H9 (cell line): ENCODE measurements around the gene SCARB2. TPM values are rescaled to one million over a fixed set of nuclear protein-coding genes. Genes with fewer than 3 reads are reported as not detected.

ENCODE experiments used
- DNase-seq: peaks from one replicate; pipeline ENCODE4 v3.0.0-alpha.2; 2017
- H2AFZ ChIP-seq: one replicate; pipeline ENCODE4 v1.6.1; 2013; ENCODE audit warnings: mild to moderate bottlenecking, low read length, control low read depth, moderate library complexity
- H2AK5ac ChIP-seq: 2 replicates; pipeline ENCODE4 v1.6.1; 2013; ENCODE audit warnings: low read length, control low read depth, mixed read lengths; ENCODE audit not compliant: insufficient read length
- H2BK120ac ChIP-seq: one replicate; pipeline ENCODE4 v1.6.1; 2013; ENCODE audit warnings: low read depth, mild to moderate bottlenecking, low read length, control low read depth, inconsistent platforms; ENCODE audit not compliant: poor library complexity, severe bottlenecking
- H2BK12ac ChIP-seq: 2 replicates; pipeline ENCODE4 v1.6.1; 2013; ENCODE audit warnings: low read length, control low read depth, mixed read lengths, low read depth; ENCODE audit not compliant: insufficient read length
- H2BK15ac ChIP-seq: 2 replicates; pipeline ENCODE4 v1.6.1; 2013; ENCODE audit warnings: low read depth, low read length, control low read depth
- H2BK20ac ChIP-seq: one replicate; pipeline ENCODE4 v1.6.1; 2013; ENCODE audit warnings: low read depth, mild to moderate bottlenecking, low read length, control low read depth, inconsistent platforms; ENCODE audit not compliant: poor library complexity, severe bottlenecking
- H2BK5ac ChIP-seq: 2 replicates; pipeline ENCODE4 v1.6.1; 2013; ENCODE audit warnings: low read length, control low read depth, mixed read lengths; ENCODE audit not compliant: insufficient read length
- H3K14ac ChIP-seq: 2 replicates; pipeline ENCODE4 v1.6.1; 2013; ENCODE audit warnings: low read length, control low read depth; ENCODE audit not compliant: insufficient read depth
- H3K18ac ChIP-seq: 2 replicates; pipeline ENCODE4 v1.6.1; 2013; ENCODE audit warnings: low read depth, mild to moderate bottlenecking, mixed read lengths, low read length, control low read depth; ENCODE audit not compliant: insufficient read length
- H3K23ac ChIP-seq: 2 replicates; pipeline ENCODE4 v1.6.1; 2013; ENCODE audit warnings: low read length, control low read depth, mixed read lengths, low read depth; ENCODE audit not compliant: insufficient read length
- H3K23me2 ChIP-seq: 2 replicates; pipeline ENCODE4 v1.6.1; 2013; ENCODE audit warnings: low read depth, mild to moderate bottlenecking, mixed read lengths, low read length, control low read depth; ENCODE audit not compliant: insufficient read length, poor library complexity, severe bottlenecking
- H3K27ac ChIP-seq: 2 replicates; pipeline ENCODE4 v1.5.1; 2013; ENCODE audit warnings: low read length, control low read depth, mixed read lengths, low read depth; ENCODE audit not compliant: insufficient read length
- H3K27me3 ChIP-seq: 2 replicates; pipeline ENCODE4 v1.6.1; 2013; ENCODE audit warnings: low read length, control low read depth, inconsistent platforms; ENCODE audit not compliant: insufficient read depth
- H3K4ac ChIP-seq: 2 replicates; pipeline ENCODE4 v1.6.1; 2013; ENCODE audit warnings: low read depth, mild to moderate bottlenecking, control low read depth, inconsistent platforms, low read length, moderate library complexity
- H3K4me1 ChIP-seq: 2 replicates; pipeline ENCODE4 v1.6.1; 2013; ENCODE audit warnings: low read length, control low read depth, inconsistent platforms; ENCODE audit not compliant: insufficient read depth
- H3K4me2 ChIP-seq: 2 replicates; pipeline ENCODE4 v1.6.1; 2013; ENCODE audit warnings: low read length, control low read depth, mixed read lengths; ENCODE audit not compliant: insufficient read length, insufficient read depth
- H3K56ac ChIP-seq: 2 replicates; pipeline ENCODE4 v1.6.1; 2013; ENCODE audit warnings: low read depth, mild to moderate bottlenecking, mixed read lengths, low read length, control low read depth; ENCODE audit not compliant: insufficient read length
- H3K79me1 ChIP-seq: 2 replicates; pipeline ENCODE4 v1.6.1; 2013; ENCODE audit warnings: low read depth, mild to moderate bottlenecking, moderate library complexity, low read length, control low read depth, inconsistent platforms; ENCODE audit not compliant: insufficient read depth, poor library complexity, severe bottlenecking
- H3K79me2 ChIP-seq: 2 replicates; pipeline ENCODE4 v1.6.1; 2013; ENCODE audit warnings: low read length, control low read depth, inconsistent platforms; ENCODE audit not compliant: insufficient read depth
- H3K9ac ChIP-seq: 2 replicates; pipeline ENCODE4 v1.6.1; 2013; ENCODE audit warnings: low read length, control low read depth, mixed read lengths; ENCODE audit not compliant: insufficient read length; ENCODE audit errors: extremely low read depth
- H3K9me3 ChIP-seq: one replicate; pipeline ENCODE4 v1.6.1; 2013; ENCODE audit warnings: low read depth, low read length, inconsistent platforms; ENCODE audit not compliant: control insufficient read depth
- H3T11ph ChIP-seq: one replicate; pipeline ENCODE4 v1.6.1; 2013; ENCODE audit warnings: mild to moderate bottlenecking, low read length, control low read depth, inconsistent platforms
- H4K20me1 ChIP-seq: one replicate; pipeline ENCODE4 v1.6.1; 2013; ENCODE audit not compliant: control insufficient read depth, insufficient read length, insufficient read depth
- H4K5ac ChIP-seq: 2 replicates; pipeline ENCODE4 v1.6.1; 2013; ENCODE audit warnings: low read depth, mild to moderate bottlenecking, mixed read lengths, low read length, control low read depth; ENCODE audit not compliant: insufficient read length
- H4K8ac ChIP-seq: replicated peaks from 2 replicates; pipeline ENCODE4 v1.6.1; 2013; ENCODE audit warnings: low read length, control low read depth, mixed read lengths, low read depth; ENCODE audit not compliant: insufficient read length
- H4K91ac ChIP-seq: 2 replicates; pipeline ENCODE4 v1.6.1; 2013; ENCODE audit warnings: low read depth, mild to moderate bottlenecking, moderate library complexity, mixed read lengths, low read length, control low read depth; ENCODE audit not compliant: insufficient read length
- H3K27ac Mint-ChIP-seq, 3 experiments: 2 replicates in 2 of 3; 3 replicates in 1 of 3; pipeline ENCODE4 v1.8.0; 2020 to 2021; ENCODE audit warnings: mixed read lengths in 3 of 3, mild to moderate bottlenecking in 1 of 3, moderate library complexity in 1 of 3
- H3K27me3 Mint-ChIP-seq: 2 replicates; pipeline ENCODE4 v1.8.0; 2021; ENCODE audit warnings: low read depth, mild to moderate bottlenecking, moderate library complexity, mixed read lengths
- H3K36me3 Mint-ChIP-seq, 3 experiments: 2 replicates in 2 of 3; 3 replicates in 1 of 3; pipeline ENCODE4 v1.8.0; 2020 to 2021; ENCODE audit warnings: low read depth in 3 of 3, mixed read lengths in 3 of 3; ENCODE audit not compliant: insufficient read depth in 1 of 3
- H3K4me1 Mint-ChIP-seq, 2 experiments: 2 replicates each; pipeline ENCODE4 v1.8.0; 2020; ENCODE audit warnings: mixed read lengths in 2 of 2
- H3K4me3 Mint-ChIP-seq, 2 experiments: 2 replicates in 1 of 2; 3 replicates in 1 of 2; pipeline ENCODE4 v1.8.0; 2020 to 2021; ENCODE audit warnings: mild to moderate bottlenecking in 2 of 2, mixed read lengths in 2 of 2, moderate library complexity in 1 of 2
- H3K9me3 Mint-ChIP-seq, 2 experiments: 2 replicates in 1 of 2; 3 replicates in 1 of 2; pipeline ENCODE4 v1.8.0; 2020; ENCODE audit warnings: mild to moderate bottlenecking in 2 of 2, mixed read lengths in 2 of 2, moderate library complexity in 1 of 2
- CTCF ChIP-seq: fragments of 200-600 bp; sonication (generic); conservative IDR thresholded peaks from 3 replicates; pipeline ENCODE4 v1.8.0; 2021; ENCODE audit warnings: antibody characterized with exemption, mild to moderate bottlenecking
- WGBS: extraction: QIAGEN DNeasy Blood & Tissue Kit; methylation state at CpG from one replicate; pipeline ENCODE4 v1.1.7; 2013; ENCODE audit warnings: missing lambda C conversion rate, low lambda C conversion rate, mixed read lengths; ENCODE audit not compliant: insufficient read length; ENCODE audit errors: extremely low coverage; 5-methylcytosine and 5-hydroxymethylcytosine counted together
- total RNA-seq: library from RNA; stranded (reverse); gene quantifications from 2 replicates; pipeline ENCODE4 v1.2.1, GENCODE V29; 2021

SCARB2 gene
- total RNA-seq, 1 experiment from 2014 or later = 36.4 TPM

- Histone ChIP-seq H3K27ac (no peak overlapping the region), H3K79me1 (no peaks in the 10 kb centered on the region), H3K14ac (no peak overlapping the region), H4K5ac (no peak overlapping the region), H2BK120ac (no peak overlapping the region), H3K4me2 (no peak overlapping the region), H3K27me3 (no peaks in the 10 kb centered on the region), H2BK12ac (no peak overlapping the region), H3K4me1 (no peaks in the 10 kb centered on the region), H2BK15ac (no peak overlapping the region), H2AFZ (no peak overlapping the region), H3K18ac (no peak overlapping the region), H3K4ac (no peak overlapping the region), H3K23me2 (no peaks in the 10 kb centered on the region), H2AK5ac (no peak overlapping the region), H2BK20ac (no peak overlapping the region), H4K8ac (no peak overlapping the region), H3K9ac (no peak overlapping the region), H4K20me1 (no peaks in the 10 kb centered on the region), H3K23ac (no peak overlapping the region), H3K79me2 (no peaks in the 10 kb centered on the region; the same call in 1 of the 2 replicates), H4K91ac (no peak overlapping the region), H2BK5ac (no peak overlapping the region), H3K9me3 (no peaks in the 10 kb centered on the region), H3T11ph (no peak overlapping the region), H3K56ac (no peak overlapping the region)
- TF ChIP-seq CTCF = no peak
- Mint-ChIP-seq H3K9me3 (no peaks in the 10 kb centered on the region; a peak in 1 of 5 replicates), H3K4me1 (no peaks in the 10 kb centered on the region), H3K4me3 (no peak overlapping the region), H3K27ac (no peak overlapping the region), H3K27me3 (no peaks in the 10 kb centered on the region), H3K36me3 (peaks cover 47 to 79% (median 74%) of the 10 kb centered on the region in 3 experiments)
- DNase-seq = no peak
- no CpG with 5 or more reads among the region's 3 CpGs for WGBS
Observed at GRCh38 chr4:76127754-76128153, 85.9 kb downstream of the SCARB2 start.
